ENCODE data around the gene SPG11.

SPG11 gene

DNA sequence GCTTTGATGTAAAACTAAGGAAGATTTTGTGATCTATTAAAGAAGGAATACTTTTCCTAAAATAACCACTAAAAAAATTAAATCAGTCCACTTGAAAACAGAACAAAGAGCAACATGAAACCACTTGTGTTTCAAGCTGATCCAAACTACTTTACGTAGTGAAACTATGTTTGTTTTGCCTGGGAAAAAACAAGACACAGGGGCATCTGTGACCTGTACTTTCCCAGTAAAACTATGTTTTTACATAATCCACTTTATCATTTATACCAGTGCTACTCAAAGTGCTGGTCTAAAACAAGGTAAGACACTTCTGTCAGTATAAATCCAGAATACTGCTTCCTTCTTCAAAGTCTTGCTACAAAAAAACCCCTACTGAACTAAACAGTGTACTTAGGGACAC, 56.7 kb downstream of the SPG11 start:
- no peaks in the 10 kb centered on the region for H3K27me3 ChIP-seq
- TF ChIP-seq, protein P1, sequence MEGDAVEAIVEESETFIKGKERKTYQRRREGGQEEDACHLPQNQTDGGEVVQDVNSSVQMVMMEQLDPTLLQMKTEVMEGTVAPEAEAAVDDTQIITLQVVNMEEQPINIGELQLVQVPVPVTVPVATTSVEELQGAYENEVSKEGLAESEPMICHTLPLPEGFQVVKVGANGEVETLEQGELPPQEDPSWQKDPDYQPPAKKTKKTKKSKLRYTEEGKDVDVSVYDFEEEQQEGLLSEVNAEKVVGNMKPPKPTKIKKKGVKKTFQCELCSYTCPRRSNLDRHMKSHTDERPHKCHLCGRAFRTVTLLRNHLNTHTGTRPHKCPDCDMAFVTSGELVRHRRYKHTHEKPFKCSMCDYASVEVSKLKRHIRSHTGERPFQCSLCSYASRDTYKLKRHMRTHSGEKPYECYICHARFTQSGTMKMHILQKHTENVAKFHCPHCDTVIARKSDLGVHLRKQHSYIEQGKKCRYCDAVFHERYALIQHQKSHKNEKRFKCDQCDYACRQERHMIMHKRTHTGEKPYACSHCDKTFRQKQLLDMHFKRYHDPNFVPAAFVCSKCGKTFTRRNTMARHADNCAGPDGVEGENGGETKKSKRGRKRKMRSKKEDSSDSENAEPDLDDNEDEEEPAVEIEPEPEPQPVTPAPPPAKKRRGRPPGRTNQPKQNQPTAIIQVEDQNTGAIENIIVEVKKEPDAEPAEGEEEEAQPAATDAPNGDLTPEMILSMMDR (IDR thresholded peaks at IDR 0.05; ENCODE audit: low read depth, low read length), result no peak
- peaks cover 20% of the 10 kb centered on the region for H3K36me3 ChIP-seq
- no peaks in the 10 kb centered on the region for H3K4me1 ChIP-seq
- H3K9me3 ChIP-seq, result no peaks in the 10 kb centered on the region
- DNase-seq, result no peak
- H3K4me3 ChIP-seq (ENCODE audit: low read depth, low read length), result no peak overlapping the region

DNA sequence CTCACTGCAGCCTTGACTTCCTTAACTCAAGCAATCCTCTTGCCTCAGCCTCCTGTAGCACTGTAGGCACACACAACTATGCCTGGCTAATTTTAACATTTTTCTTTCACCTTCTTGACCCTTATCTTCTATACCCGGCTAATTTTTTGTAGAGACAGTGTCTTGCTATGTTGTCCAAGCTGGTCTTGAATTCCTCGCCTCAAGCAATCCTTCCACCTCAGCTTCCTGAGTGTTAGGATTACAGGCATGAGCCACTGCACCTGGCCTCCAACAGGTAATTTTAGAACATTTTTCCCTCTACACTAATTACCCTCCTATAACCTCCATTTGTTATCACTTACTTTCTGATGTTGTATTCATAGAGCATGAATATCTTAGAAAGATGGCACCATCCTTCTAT, 60.3 kb downstream of the SPG11 start:
- Histone ChIP-seq H3K36me3 (peaks cover 17% of the 10 kb centered on the region), H3K27me3 (no peaks in the 10 kb centered on the region), H3K4me3 (ENCODE audit: low read depth, low read length) (no peak overlapping the region), H3K4me1 (no peaks in the 10 kb centered on the region), H3K9me3 (no peaks in the 10 kb centered on the region)
- TF ChIP-seq, protein P1 (IDR thresholded peaks at IDR 0.05; ENCODE audit: low read depth, low read length), result no peak
- no peak for DNase-seq

DNA sequence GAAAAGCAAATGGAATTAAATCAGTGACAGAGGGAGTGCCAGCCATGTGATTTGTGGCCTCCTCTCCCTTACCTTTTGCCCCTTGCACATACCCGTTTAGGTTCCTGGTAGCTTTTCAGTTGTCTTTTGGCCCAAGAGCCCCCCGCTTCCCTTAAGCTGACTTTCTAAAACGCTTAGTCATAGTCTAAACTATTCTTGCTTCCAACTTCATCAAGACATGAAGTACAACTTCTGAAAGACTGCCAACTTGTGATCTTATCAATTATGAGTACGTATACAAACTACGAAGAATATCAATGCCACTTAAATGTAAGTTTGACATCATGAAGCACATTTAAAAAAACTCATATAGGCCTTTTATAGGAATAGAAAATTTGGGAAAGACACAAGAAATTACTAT, 64.6 kb downstream of the SPG11 start:
- TF ChIP-seq, protein P1 (IDR thresholded peaks at IDR 0.05; ENCODE audit: low read depth, low read length), result no peak
- Histone ChIP-seq H3K4me1 (no peaks in the 10 kb centered on the region), H3K9me3 (no peaks in the 10 kb centered on the region), H3K36me3 (peaks cover 24% of the 10 kb centered on the region), H3K4me3 (ENCODE audit: low read depth, low read length) (no peak overlapping the region), H3K27me3 (no peaks in the 10 kb centered on the region)
- no peak for DNase-seq

DNA sequence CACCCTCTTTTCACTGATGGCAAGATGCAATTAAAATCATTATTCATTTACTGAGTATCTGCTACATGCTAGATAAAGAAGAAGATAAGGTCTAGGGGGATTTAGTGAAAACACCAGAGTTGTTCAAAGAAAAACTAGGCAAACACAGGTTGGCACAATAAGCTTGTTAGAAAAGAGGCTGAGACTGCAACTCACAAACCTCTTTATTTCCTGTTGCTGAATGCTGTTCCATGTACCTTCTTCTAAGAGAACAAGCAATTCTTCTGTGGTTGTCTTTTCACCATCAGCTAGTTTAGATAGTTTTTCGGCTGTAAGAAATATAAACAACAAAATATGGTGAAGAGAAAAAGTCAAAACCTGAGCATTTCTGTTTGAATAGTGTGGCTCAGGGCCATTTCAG, 65.4 kb downstream of the SPG11 start:
- H3K36me3 ChIP-seq, result peaks cover 27% of the 10 kb centered on the region
- no peaks in the 10 kb centered on the region for H3K9me3 ChIP-seq
- TF ChIP-seq, protein P1 (IDR thresholded peaks at IDR 0.05; ENCODE audit: low read depth, low read length), result no peak
- no peaks in the 10 kb centered on the region for H3K27me3 ChIP-seq
- H3K4me3 ChIP-seq (ENCODE audit: low read depth, low read length), result no peak overlapping the region
- H3K4me1 ChIP-seq, result no peaks in the 10 kb centered on the region
- DNase-seq, result no peak

DNA sequence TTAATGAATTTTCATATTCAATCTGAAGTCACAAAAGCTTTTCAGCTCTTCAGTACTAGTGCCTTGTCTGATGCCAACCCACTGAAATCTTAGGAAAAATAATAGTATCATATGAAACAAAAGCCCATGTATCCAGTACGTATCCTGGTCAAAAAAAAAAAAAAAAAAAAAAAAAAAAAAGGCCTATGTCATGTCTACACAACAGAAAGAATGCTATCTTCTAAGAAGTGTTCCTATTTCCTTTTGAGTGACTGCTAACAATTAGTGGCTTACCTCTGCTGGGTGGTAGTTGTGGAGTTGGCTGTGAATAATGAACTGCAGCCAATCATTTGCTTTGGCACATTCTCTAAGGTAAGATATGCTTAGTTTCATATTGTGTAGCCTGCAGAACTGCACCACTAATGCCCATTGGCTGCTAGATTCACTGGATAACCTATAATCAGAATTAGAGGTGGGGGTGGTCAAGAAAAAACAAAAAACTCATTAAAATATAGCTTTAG, 66.9 kb downstream of the SPG11 start:
- Histone ChIP-seq H3K4me1 (no peaks in the 10 kb centered on the region), H3K4me3 (ENCODE audit: low read depth, low read length) (no peak overlapping the region), H3K9me3 (no peaks in the 10 kb centered on the region), H3K36me3 (peaks cover 28% of the 10 kb centered on the region), H3K27me3 (no peaks in the 10 kb centered on the region)
- TF ChIP-seq, protein P1 (IDR thresholded peaks at IDR 0.05; ENCODE audit: low read depth, low read length), result no peak
- no peak for DNase-seq

DNA sequence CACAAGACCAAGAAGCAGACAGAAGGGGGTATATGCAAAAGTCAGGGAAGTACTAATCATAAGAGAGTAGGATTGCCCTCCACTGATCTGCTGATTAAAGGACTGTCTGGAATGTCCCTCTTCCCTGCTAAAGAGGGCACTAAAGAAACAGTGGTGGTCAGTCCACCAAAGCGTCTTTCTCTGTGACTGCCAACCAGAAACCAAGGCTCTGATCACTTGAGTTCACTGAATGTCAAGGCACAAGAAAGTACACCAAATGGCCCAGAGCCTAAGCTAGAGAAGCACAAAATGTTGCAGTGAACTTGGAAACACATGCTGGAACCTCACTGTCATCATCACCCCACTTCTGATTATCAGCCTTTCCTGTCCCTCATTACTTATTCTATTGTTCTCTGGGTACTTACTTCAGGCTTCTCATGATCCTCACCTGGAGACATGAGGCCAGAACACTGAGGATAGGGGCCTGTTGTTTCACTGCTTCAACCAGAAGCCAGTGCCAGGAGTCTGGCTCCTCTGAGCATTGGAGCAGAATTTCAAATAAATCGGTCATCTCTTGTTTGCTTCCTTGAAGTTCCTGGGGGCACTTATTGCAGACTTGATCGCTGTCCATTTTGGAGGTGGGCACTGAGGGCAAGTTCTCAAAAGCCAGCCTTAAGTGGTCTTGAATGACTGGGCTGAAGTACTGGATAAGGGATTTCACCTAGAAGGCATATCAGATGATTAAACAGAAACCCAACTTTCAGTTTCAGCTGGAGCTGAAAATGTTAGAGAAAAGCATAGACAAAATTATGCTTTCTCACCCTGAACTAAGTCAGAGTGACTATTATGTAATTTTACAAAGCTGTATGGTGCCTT, 67.6 kb downstream of the SPG11 start:
- Histone ChIP-seq H3K27me3 (no peaks in the 10 kb centered on the region), H3K36me3 (peaks cover 34% of the 10 kb centered on the region), H3K4me1 (no peaks in the 10 kb centered on the region), H3K9me3 (no peaks in the 10 kb centered on the region), H3K4me3 (ENCODE audit: low read depth, low read length) (no peak overlapping the region)
- TF ChIP-seq, protein P1 (IDR thresholded peaks at IDR 0.05; ENCODE audit: low read depth, low read length), result no peak
- DNase-seq, result no peak
